Suprapubic skin (tissue), 4 donors: Measurements from ENCODE around the gene KRT75. TPM values are rescaled to one million over a fixed set of nuclear protein-coding genes. Genes with fewer than 3 reads are reported as not detected.

ENCODE experiments used
- DNase-seq, 2 donors: peaks; one replicate each; pipeline ENCODE4 v3.0.0-alpha.2; 2019; ENCODE audit warnings: low spot score in 2 of 2
- H3K27ac ChIP-seq: fragments of 200-600 bp; sonication (generic); one replicate; pipeline ENCODE4 v1.5.1; 2019
- H3K27me3 ChIP-seq: fragments of 200-600 bp; sonication (generic); one replicate; pipeline ENCODE4 v1.5.1; 2019
- H3K36me3 ChIP-seq: fragments of 200-600 bp; sonication (generic); one replicate; pipeline ENCODE4 v1.5.1; 2019
- H3K4me1 ChIP-seq: fragments of 200-600 bp; sonication (generic); one replicate; pipeline ENCODE4 v1.5.1; 2019
- H3K4me3 ChIP-seq: fragments of 200-600 bp; sonication (generic); one replicate; pipeline ENCODE4 v1.5.1; 2019; ENCODE audit warnings: mild to moderate bottlenecking
- H3K9me3 ChIP-seq: fragments of 200-600 bp; sonication (generic); one replicate; pipeline ENCODE4 v1.5.1; 2019
- EP300 ChIP-seq: sonication (generic); formaldehyde crosslinking; IDR thresholded peaks from one replicate; pipeline ENCODE4 v1.6.1; 2017; ENCODE audit warnings: antibody characterized with exemption
- POLR2A ChIP-seq, 2 donors: fragments of 450-650 bp; IDR thresholded peaks; one replicate each; pipeline ENCODE4 v1.6.1; 2017; ENCODE audit warnings: antibody characterized with exemption in 2 of 2, mild to moderate bottlenecking in 2 of 2, moderate library complexity in 2 of 2
- POLR2AphosphoS5 ChIP-seq, 3 donors: sonication (generic); formaldehyde crosslinking; IDR thresholded peaks; one replicate each; pipeline ENCODE4 v1.6.1; 2017; ENCODE audit warnings: antibody characterized with exemption in 3 of 3
- WGBS: methylation state at CpG from one replicate; pipeline ENCODE4 v1.1.5; 2018; 5-methylcytosine and 5-hydroxymethylcytosine counted together
- total RNA-seq, 4 donors: library from RNA; depleted of rRNA; stranded (reverse); fragments of >200 nt; gene quantifications; one replicate each; pipeline ENCODE4 v1.1.0, GENCODE V29; 2016
- TF ChIP-seq, protein P1 (sequence below), 2 donors: fragments of 200-600 bp in 1 of 2; fragments of 450-650 bp in 1 of 2; sonication (generic) in 1 of 2; IDR thresholded peaks; one replicate each; pipeline ENCODE4 v1.5.1; 2016 to 2019; ENCODE audit warnings: antibody characterized with exemption in 2 of 2, mild to moderate bottlenecking in 1 of 2, moderate library complexity in 1 of 2

Gene KRT75
- total RNA-seq, 4 donors from 2014 or later: 3.3 to 67.9 (median 21.2) TPM

DNA sequence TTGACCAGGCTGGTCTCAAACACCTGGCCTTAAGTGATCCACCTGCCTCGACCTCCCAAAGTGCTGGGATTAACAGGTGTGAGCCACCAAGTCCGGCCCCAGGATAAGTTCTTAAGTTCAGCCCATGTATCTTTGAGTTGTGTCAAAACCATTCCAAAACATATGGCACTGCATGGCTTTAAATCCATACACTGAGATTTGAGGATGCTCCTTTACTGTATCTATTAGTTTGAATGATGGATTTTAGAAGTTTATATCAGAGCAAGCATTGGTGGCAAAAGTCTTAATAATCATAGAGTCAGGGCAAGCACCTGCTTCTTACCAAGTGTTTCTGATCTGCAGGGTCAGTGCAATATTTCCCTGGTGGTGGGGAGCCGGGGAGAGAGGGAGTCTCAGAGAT, 11.7 kb upstream of the KRT75 start:
- DNase-seq: no peak
- Histone ChIP-seq H3K27ac (no peak overlapping the region), H3K4me1 (no peaks in the 10 kb centered on the region), H3K27me3 (peaks cover 19% of the 10 kb centered on the region), H3K9me3 (no peaks in the 10 kb centered on the region), H3K4me3 (no peak overlapping the region), H3K36me3 (no peaks in the 10 kb centered on the region)
- no peak for TF ChIP-seq POLR2A (IDR thresholded peaks at IDR 0.05)
- TF ChIP-seq, protein P1, sequence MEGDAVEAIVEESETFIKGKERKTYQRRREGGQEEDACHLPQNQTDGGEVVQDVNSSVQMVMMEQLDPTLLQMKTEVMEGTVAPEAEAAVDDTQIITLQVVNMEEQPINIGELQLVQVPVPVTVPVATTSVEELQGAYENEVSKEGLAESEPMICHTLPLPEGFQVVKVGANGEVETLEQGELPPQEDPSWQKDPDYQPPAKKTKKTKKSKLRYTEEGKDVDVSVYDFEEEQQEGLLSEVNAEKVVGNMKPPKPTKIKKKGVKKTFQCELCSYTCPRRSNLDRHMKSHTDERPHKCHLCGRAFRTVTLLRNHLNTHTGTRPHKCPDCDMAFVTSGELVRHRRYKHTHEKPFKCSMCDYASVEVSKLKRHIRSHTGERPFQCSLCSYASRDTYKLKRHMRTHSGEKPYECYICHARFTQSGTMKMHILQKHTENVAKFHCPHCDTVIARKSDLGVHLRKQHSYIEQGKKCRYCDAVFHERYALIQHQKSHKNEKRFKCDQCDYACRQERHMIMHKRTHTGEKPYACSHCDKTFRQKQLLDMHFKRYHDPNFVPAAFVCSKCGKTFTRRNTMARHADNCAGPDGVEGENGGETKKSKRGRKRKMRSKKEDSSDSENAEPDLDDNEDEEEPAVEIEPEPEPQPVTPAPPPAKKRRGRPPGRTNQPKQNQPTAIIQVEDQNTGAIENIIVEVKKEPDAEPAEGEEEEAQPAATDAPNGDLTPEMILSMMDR (IDR thresholded peaks at IDR 0.05): no peak
- TF ChIP-seq EP300: no peak
- TF ChIP-seq POLR2AphosphoS5 (IDR thresholded peaks at IDR 0.05): no peak
- 82% methylated on average over 3 of the region's 3 CpGs for WGBS

DNA sequence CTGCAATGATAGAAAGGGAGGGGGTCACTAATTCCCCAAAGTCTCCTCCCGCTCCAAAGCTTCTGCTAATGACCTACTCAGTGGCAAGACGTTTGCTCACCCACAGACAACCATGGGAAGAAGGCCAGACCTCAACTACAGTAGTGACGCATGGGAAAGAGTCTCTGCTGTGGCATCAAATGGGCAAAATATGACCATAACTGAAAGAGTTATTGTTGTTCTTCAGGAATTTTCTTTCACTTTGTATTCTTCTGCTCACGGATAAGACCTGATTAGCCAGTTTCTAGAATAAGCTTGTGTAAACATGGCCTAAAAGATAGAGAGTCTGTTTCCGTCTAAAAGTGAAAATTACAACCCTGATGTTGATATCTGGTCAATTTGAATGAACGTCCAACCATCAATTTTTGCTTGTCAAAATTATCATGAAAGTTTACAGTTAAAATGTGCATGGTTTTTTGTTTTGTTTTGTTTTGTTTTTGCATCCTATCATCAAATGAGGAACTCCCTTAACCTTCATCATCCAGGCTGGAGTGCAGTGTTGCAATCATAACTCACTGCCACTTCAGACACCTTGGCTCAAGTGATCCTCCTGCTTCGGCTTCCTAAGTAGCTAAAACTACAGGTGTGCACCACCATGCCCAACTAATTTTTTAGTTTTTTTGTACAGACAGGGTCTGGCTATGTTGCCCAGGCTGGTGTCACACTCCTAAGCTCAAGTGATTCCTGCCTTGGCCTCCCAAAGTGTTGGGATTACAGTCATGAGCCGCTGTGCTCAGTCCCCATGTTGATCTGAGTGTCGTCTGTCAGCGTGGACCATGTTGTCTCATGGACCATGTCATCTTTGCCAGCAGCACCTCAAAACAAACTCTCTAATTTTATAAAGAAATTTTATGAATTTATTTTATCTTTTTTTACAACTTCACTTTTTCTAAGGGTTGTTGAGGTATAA, 10.8 kb upstream of the KRT75 start:
- DNase-seq: peak in 1 of 2 donors; percentile 62
- H3K27ac ChIP-seq: peak overlapping the region; percentile 7
- H3K36me3 ChIP-seq: no peaks in the 10 kb centered on the region

DNA sequence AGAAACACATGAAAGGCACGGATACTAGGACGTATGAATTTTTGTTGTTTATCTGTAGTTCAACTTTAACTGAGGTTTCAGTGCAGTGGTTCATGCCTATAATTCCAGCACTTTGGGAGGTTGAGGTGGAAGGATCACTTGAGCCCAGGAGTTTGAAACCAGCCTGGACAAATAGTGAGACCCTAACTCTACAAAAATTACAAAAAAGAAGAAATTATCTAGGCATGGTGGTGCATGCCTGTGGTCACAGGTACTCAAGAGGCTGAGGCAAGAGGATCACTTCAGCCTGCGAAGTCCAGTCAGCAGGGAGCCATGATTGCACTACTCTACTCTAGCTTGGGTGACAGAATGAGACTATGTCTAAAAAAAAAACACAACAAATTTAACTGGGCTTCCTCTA, 9.8 kb upstream of the KRT75 start:
- no peak for DNase-seq
- no peak overlapping the region for H3K27ac ChIP-seq
- H3K36me3 ChIP-seq: no peaks in the 10 kb centered on the region
- 93% methylated on average over 3 of the region's 3 CpGs for WGBS
- H3K9me3 ChIP-seq: no peaks in the 10 kb centered on the region
- H3K4me3 ChIP-seq: no peak overlapping the region
- no peaks in the 10 kb centered on the region for H3K4me1 ChIP-seq
- no peak for TF ChIP-seq EP300
- no peak for TF ChIP-seq POLR2AphosphoS5 (IDR thresholded peaks at IDR 0.05)
- TF ChIP-seq, protein P1 (IDR thresholded peaks at IDR 0.05): no peak
- TF ChIP-seq POLR2A (IDR thresholded peaks at IDR 0.05): no peak
- peaks cover 17% of the 10 kb centered on the region for H3K27me3 ChIP-seq

More for the DNA sequence above, 10.8 kb upstream of the KRT75 start:
- no peak overlapping the region for H3K4me3 ChIP-seq
- TF ChIP-seq POLR2A (IDR thresholded peaks at IDR 0.05): no peak
- TF ChIP-seq, protein P1 (IDR thresholded peaks at IDR 0.05): no peak
- TF ChIP-seq EP300: no peak
- no peak for TF ChIP-seq POLR2AphosphoS5 (IDR thresholded peaks at IDR 0.05)
- WGBS: 77% methylated on average over 10 of the region's 10 CpGs
- no peaks in the 10 kb centered on the region for H3K4me1 ChIP-seq
- H3K9me3 ChIP-seq: no peaks in the 10 kb centered on the region
- H3K27me3 ChIP-seq: peaks cover 17% of the 10 kb centered on the region

DNA sequence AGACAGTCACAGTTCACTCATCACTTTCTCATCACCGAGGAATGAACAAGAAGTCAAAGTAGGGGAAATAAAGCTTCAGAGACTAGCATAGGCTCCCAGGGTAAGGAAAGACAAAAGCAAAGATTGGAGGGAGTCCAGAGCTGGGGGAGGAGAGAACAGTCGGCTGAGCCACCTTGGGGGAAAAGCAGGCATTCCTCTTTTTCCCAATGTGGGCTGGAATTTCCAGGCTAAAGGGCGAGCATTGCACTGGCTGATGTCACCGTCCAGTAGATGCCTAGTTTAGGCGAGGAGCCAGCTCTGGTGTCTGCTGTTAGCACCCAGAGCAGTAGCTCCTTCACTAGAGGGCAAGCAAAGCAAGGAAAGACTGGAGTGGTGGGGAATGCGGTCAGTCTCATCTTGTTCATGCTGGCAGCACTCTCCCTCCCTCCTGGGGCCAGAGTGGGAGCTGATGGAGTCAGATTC, 8.5 kb upstream of the KRT75 start:
- Histone ChIP-seq H3K4me3 (no peak overlapping the region), H3K36me3 (no peaks in the 10 kb centered on the region), H3K27ac (no peak overlapping the region), H3K9me3 (no peaks in the 10 kb centered on the region), H3K4me1 (peaks cover 4% of the 10 kb centered on the region), H3K27me3 (peaks cover 14% of the 10 kb centered on the region)
- TF ChIP-seq POLR2A (IDR thresholded peaks at IDR 0.05): no peak
- TF ChIP-seq, protein P1 (IDR thresholded peaks at IDR 0.05): no peak
- TF ChIP-seq POLR2AphosphoS5 (IDR thresholded peaks at IDR 0.05): no peak
- TF ChIP-seq EP300: no peak
- 38% methylated on average over 5 of the region's 6 CpGs for WGBS
- peak in 1 of 2 donors; percentile 57 for DNase-seq

DNA sequence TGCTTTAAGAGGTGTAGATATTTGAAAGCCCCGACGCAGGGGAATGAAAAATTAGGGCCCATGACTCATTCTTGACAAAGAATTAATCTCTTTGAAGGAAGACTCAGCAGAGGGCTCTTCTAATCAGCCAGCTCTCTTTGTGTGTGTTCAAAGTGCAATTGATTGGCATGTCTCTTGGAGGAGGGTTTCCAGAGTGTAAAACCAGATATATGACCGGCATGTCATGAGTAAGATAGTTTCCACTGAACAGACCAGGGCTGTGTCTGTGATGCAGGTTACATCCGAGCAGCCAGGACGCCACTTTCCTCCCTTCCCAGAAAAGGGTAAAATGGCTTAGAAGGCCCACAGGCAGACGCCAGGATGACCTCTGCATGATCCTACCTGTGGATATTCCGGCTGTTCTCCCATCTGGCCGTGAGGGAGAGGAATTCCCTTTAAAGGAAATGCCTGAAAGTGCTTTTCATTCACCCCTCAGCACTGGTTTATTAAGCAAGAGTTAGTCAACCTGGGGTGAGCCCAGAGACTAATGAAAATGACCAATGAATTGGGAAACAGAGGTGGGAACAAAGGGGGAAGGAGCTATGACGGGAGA, 7.2 kb upstream of the KRT75 start:
- 83% methylated on average over 9 of the region's 9 CpGs for WGBS
- Histone ChIP-seq H3K36me3 (no peaks in the 10 kb centered on the region), H3K27ac (no peak overlapping the region), H3K4me1 (peaks cover 6% of the 10 kb centered on the region), H3K4me3 (no peak overlapping the region), H3K9me3 (no peaks in the 10 kb centered on the region), H3K27me3 (peaks cover 6% of the 10 kb centered on the region)
- peak in 1 of 2 donors; percentile 45 for DNase-seq
- TF ChIP-seq EP300 (no peak), POLR2A (IDR thresholded peaks at IDR 0.05) (no peak), POLR2AphosphoS5 (IDR thresholded peaks at IDR 0.05) (no peak)
- TF ChIP-seq, protein P1 (IDR thresholded peaks at IDR 0.05): no peak
